GM03348 (cell line): ENCODE data around the gene MRPL4.
"Not testable (repeated sequence)": the region's sequence is repeated elsewhere in the genome, so short reads cannot be mapped to it uniquely, and the experiment has no call there.

Source experiments
- DNase-seq: peaks from one replicate; pipeline ENCODE4 v3.0.0; 2012; ENCODE audit warnings: low spot score

MRPL4 gene

DNA sequence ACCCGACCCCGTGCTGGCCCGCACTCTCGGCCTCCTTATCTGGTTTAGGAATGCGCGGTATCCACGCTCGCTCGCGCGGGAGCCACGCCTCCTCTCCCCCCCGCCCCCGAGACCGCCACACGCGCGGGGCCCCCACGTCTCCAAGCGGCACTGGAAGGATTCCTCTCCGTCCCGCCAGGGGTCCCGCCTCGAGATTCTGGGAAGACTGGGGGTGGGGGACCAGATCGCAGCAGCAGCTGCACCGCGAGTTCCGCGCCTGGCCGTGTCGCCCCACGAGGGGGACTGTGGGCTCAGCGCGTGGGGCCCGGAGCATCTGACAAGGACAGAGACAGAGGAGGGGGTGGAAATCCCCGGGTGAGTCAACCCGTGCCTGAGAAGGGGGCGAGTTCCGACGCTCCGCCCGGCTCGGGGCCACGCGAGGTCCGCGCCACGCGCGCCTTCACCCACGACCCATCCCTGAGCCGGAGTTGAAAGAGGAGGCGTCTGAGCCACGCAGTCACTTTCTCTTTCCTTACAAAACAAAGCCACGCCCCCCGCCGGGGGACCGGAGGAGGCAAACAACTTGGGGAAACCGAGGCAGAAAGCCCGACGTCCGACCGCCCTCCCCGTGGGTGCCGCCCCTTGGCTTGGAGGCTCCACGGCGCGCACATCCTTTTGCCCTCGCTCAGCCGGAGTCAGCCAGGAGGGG, 21.7 kb upstream of the MRPL4 start:
- peak; percentile 85 for DNase-seq

DNA sequence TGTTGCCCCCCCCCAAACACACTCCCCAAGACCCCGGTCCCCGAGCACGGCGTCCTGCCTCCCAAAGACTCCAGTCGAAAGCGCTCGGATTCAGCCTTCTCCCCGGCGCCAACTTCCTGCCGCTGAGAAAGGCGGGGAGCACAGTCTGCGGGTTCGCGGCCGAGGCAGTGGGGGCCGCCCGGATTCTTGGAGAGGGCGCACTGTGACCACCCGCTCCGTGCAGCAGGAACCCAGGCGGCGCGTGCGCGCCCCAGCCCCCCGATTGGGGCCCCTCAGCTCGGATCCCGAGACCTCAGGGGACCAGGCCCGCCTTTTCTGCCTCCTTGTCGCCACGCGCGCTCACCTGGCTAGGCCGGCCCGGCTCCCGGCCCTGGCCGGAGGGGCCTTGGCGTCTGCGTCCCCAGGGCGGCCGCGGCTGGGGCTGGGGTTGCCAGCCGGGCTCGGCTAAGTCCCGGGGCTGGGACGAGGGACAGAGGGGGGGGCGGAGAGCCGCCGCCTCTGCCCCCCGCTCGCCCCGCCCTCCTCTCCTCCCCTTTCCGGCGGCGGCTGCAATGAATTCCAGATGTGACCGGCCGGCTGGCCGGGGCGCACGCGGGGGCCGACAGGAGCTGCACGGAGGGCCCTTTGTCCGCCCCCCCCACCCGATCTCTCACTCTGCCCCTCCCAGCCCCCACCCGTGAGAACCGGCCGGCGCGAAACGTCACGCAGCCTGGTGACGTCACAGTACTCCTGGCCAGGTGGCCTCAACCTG, 21.0 kb upstream of the MRPL4 start, which contains the start of gene S1PR2:
S1PR2 (minus strand) TSS at position 471 of the 751 bp plus-strand sequence. CDS start 6,426 bp downstream, outside the sequence.
- peak; percentile 96 for DNase-seq

DNA sequence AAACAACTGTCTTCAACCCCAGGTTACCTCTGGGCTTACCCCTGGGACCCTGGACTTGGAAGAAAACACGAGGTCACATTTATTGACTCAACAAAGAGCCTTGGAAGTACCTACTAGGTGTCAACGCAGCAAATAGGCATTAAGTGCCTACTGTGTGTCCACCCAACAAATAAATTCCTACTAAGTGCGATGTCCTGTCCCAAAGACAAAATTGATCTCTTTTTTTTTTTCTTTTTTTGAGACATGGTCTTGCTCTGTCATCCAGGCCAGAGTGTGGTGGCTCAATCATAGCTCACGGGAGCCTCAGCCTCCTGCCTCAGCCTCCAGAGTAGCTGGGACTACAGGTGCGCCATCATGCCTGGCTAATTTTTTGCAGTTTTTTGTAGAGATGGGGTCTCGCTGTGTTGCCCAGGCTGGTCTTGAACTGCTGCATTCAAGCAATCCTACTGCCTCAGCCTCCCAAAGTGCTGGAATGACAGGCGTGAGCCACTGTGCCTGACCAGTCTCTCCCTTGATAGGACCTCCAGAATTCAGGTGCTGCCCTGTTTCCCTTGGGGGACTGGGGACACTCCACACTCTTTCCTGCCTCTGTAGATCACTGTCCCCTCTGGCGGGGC, 20.3 kb upstream of the MRPL4 start:
- DNase-seq: no peak

DNA sequence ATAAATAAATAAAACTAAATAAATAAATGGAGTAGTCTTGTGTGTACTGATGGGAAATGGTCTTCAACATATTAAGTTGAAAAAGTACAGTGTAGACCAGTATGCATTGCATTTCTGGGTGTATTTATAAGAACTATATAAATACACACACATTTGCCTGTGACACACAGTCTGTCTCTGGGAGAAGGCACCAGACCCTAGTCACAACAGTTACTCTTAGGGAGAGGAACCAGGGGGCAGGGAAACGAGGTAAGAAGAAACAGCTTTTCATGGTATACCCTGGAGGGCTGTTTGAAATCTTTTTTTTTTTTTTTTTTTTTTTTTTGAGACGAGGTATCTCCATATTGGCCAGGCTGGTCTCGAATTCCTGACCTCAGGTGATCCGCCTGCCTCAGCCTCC, 18.1 kb upstream of the MRPL4 start:
- no peak for DNase-seq

DNA sequence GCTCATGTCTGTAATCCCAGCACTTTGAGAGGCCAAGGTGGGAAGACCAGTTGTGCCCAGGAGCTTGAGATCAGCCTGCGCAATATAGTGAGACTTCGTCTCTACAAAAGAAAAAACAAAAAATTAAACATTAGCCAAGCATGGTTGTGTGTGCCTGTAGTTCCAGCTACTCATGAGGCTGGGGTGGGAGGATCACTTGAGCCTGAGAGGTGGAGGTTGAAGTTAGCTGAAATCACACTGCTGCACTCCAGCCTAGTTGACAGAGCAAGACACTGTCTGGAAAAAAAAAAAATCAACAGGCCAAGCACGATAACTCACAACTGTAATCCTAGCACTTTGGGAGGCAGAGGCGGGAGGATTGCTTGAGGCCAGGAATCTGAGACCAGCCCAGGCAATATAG, 17.0 kb upstream of the MRPL4 start:
- DNase-seq: no peak

DNA sequence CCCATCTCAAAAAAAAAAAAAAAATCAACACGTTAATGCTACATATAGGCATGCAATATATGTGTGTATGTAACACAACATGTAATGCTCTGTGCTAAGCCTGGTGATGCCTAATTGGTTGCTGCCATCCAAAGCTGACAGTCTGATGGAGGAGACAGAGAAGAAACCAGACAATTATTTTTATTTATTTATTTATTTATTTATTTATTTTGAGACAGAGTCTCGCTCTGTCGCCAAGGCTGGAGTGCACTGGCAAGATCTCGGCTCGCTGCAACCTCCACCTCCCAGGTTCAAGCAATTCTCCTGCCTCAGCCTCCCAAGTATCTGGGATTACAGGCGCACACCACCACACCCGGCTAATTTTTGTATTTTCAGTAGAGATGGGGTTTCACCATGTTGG, 16.6 kb upstream of the MRPL4 start:
- not testable (repeated sequence) for DNase-seq

DNA sequence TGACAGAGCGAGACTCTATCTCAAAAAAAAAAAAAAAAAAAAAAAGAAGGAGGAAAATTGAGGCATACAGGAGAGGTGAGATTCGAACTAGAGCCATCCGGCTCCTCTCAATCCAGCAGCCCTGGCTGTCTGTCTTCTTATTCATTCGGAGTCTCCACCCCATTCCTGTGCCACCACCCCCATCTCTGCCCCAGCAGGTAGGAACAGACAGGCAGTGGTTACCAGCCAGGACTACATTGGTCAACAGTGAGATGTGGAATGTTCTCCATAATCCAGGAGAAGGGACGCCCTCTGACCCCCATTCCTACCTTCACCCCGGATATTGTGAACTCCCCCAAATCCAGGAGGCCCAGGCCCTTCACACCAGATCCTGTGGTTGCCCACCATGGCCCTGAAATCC, 14.3 kb upstream of the MRPL4 start:
- DNase-seq: no peak

DNA sequence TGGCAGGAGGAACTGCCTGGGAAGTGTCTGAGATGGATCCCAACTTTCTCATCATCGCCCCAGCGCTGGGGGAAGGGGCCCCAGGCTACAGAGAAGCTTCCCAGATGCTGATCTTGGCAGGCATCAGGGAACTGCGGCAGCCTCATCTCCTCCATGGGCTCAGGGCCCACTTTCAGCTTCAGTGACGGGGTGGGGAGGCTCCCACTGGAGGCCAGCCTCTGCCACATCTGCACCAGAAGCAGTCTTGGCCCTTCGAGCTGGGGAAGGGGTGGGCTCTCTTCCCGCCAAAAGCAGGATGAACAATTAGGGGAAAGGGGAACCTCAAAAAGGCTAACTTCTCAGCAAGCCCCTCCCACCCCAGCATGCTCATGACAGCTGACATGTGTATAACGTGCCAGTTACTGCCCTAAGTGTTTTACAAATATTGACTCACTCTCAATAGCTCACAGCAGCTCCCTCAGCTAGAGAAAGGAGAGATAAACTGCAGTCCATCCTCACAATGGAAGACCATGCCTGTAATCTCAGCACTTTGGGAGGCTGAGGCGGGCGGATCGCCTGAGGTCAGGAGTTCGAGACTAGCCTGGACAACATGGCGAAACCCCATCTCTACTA, 13.7 kb upstream of the MRPL4 start:
- DNase-seq: peak; percentile 79

DNA sequence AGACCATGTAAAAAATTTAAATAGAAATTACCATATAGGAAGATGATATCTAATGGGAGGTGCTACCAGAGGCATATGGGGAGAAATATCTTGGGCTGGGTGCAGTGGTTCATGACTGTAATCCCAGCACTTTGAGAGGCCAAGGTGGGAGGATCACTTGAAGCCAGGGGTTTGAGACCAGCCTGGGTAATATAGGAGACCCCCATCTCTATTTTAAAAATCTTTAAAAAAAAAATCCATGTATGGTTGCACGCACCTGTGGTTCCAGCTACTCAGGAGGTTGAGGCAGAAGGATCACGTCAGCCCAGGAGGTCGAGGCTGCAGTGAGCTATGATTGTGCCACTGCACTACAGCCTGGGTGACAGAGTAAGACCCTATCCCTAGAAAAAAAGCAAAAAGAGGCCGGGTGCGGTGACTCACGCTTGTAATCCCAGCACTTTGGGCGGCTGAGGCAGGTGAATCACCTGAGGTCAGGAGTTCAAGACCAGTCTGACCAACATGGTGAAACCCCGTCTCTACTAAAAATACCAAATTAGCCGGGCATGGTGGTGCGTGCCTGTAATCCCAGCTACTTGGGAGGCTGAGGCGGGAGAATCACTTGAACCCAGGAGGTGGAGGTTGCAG, 10.1 kb upstream of the MRPL4 start:
- DNase-seq: not testable (repeated sequence)

DNA sequence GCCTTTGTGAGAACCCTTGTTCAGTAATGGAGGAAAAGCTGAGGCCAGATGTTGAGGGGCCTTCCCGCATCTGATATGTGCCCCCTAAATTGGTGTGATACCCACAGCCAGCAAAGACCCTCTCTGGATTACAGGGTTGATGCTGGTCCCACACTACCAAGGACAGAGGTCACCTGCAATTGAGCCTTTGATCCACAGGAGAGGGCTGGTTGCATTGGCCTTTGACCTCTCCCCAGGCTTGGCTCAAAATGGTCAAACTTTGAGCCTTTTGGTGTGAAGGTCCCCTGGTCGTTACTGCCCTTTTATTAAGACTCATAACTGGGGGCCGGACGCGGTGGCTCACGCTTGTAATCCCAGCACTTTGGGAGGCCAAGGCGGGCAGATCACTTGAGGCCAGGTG, 8.4 kb upstream of the MRPL4 start:
- DNase-seq: no peak

DNA sequence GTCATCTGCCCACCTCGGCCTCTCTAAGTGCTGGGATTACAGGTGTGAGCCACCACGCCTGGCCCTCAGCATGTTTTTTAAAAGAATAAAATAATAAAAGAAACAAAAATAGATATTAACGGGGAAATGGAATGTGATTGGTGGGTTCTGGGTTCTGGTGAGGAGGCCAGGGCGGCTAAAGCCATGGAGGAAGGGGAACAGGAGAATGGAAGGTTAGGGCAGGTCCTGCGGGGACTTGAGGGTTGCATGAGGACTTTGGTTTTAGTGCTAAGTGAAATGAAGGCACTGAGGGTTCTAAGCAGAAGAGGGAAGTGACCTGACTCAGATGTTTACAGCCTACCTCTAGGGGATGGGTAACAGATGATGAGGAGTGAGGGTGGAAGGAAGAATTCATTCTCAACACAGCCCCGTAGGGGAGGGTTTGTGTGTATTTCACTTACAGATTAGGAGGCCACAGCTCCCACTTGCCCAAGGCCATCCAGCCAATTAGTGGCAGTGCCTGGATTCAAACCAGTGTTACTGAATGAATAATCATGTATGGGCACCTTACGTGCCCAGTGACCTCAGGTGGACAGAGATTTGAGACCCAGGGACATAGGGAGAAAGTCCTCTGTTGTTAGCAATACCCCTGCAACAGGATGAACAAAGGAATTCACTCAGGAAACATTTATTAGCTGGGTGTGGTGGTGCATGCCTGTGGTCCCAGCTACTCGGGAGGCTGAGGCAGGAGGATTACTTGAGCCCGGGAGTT, 6.7 kb upstream of the MRPL4 start:
- DNase-seq: no peak

DNA sequence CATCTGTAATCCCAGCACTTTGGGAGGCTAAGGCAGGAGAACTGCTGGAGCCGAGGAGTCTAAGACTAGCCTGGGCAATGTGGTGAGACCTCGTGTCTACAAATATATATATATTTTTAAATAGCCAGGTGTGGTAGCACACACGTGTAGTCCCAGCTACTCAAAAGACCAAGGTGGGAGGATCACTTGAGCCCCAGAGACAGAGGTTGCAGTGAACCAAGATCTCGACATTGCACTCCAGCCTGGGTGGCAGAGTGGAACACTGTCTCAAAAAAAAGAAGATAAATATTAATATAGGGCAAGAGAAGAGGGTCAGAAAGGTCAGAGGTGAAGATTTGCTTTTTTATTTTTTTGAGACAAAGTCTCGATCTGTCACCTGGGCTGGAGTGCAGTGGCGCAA, 5.5 kb upstream of the MRPL4 start:
- no peak for DNase-seq

DNA sequence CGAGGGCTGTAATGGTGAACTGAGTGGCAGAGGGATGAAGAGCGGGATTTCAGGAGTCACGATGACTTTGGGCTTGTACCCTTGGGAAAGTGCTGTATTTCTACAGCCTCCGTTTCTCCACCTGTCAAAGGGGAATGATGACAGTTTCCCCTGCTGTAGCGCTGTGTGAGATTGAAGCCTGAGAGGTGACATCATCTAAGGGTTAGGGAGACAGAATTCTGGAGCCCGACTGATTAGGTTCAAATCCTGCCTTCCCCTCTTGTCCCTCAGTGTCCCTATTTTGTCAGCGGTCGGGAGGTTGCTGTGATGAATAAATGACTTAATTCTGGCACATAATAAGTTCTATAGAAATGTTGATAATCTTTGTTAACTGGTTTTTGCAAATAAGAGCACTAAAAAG, 693 bp downstream of the MRPL4 start:
- no peak for DNase-seq

DNA sequence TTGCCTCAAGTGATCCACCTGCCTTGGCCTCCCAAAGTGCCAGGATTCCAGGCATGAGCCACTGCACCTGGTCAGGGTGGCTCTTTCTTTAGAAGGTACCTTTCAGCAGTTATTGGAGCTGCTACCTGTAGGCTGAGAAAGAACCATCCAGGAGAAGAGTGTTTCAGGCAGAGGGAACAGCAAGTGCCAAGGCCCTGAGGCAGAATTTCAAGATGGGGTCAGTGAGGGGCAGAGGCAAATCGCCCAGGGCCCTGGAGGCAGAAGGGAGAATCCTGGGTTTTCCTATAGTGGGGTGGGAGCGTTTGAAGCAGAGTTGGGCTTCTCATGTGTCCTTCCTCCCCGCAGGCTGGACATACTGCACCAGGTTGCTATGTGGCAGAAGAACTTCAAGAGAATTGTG, 2.2 kb downstream of the MRPL4 start:
- DNase-seq: no peak

DNA sequence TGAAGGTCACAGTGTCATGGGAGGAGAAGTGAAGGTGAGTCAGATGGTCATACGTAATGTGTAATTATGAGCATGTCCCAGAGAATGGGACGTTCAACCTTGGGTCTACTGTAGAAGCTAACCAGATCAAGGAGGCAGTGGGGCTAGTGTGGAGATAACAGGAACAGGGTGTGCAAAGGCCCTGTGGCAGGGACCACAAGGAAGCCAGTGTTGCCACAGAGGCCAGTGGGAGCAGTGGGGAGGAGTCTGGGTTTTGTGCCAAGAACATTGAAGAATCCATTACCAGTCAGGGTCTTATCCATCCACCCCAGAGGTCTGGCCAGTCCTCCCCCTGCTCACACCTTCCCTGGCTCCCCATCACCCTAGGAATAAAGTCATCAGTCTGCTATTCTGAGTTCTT, 3.3 kb downstream of the MRPL4 start:
- DNase-seq: no peak

DNA sequence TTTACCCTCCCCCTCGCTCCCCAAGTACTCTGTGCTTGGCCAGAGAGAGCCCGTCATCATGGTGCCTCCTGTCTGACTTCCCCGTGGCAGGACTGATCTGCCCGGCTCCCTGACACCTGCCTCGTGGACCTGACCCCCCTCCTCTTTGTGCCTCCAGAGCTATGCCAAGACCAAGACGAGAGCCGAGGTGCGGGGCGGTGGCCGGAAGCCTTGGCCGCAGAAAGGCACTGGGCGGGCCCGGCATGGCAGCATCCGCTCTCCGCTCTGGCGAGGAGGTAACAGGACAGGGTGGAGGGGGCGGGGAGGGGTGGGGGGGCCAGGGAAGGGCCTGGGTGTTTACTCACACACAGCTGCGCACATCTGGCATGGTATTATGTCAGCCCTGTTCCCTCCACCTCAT, 4.5 kb downstream of the MRPL4 start:
- DNase-seq: no peak

DNA sequence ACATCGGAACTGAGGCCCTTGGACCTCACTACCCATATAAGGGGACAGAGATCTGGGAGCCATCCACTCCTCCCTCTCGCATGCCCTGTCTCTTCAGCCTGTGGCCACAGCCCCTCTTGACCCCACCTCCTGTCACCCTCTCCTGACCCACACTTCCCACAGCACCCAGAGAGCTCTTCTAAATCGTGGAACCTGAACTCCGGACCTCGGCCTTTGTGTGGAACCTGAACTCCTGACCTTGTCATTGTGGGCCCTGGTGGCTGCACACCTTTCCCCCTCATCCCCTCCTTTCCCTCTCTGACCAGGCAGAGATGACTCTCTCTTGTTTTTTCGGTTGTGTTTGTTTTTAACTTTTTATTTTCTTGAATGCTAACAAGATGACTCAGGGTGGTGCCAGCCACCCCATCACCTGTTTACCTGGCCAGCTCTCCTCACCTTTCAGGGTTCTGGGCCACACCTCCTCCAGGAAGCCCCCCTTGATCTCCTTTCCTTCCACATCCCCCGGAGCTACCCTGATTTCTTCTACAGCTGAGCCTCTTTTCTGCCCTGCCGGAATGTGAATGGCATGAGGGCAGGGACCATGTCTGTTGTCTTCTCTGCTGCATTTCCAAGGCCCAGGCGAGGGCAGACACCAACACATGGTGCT, 5.1 kb downstream of the MRPL4 start:
- no peak for DNase-seq

DNA sequence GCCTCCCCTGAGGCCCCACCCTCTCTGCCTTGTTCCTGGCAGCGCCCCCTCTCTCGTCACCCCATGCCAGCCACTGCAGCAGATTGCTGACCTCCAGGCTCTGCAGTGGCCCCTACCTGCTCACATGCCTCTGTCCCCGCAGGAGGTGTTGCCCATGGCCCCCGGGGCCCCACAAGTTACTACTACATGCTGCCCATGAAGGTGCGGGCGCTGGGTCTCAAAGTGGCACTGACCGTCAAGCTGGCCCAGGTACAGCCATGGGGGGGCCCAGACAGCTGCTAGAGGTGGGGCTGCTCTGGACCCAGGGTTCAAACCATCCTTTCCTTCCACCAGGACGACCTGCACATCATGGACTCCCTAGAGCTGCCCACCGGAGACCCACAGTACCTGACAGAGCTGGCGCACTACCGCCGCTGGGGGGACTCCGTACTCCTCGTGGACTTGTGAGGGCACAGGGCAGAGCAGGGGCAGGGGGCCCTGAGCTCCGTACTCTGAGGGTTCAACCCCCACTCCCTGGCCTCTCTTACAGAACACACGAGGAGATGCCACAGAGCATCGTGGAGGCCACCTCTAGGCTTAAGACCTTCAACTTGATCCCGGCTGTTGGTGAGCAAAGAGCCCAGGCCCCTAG, 6.2 kb downstream of the MRPL4 start:
- no peak for DNase-seq

DNA sequence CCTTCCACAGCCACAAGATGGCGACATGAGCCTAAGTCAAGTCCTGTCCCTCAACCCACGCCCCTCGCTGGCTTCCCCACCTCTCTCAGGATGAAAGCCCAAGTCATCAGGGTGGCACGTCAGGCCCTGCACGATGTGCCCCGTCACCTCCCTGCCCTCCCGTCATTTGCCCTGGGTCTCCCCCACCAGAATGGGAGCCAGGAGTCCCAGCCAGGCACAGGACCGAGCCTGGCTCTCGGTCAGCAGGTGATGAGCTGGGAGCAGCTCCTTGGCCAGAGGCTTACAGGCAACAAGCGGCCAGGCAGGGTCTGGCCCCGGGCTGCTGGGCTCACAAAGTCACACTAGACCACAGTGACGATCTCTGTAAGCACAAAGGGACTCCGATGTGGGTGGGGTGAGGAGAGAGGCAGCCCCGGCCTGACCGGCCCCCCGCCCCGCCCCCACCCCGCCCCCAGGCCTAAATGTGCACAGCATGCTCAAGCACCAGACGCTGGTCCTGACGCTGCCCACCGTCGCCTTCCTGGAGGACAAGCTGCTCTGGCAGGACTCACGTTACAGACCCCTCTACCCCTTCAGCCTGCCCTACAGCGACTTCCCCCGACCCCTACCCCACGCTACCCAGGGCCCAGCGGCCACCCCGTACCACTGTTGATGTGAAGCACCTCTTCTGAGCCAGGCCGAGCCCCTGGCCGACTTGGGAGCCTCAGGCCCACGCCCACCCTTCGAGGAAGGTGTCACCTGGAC, 7.3 kb downstream of the MRPL4 start:
- peak; percentile 83 for DNase-seq

DNA sequence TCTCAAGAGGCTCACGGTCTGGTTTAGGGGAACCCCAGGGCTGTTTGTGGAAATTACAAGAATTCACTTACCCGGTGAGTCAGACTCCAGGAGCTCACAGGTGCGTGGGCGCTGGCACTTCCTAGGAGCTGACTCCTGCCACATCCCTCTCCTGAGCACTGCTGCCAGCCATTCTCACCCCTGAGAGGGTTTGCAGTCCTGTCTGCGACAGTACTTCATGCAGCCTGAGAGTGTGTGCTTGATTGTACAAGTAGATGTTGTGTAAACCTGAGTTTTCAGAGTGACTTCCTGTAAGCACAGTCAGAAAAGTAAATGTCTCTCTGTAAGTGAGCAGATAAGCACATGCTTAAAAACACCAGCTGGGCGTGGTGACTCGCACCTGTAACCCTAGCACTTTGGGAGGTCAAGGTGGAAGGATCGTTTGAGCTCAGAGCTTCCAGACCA, 8.1 kb downstream of the MRPL4 start:
- DNase-seq: no peak
